Stomach (tissue), 9 donors: ENCODE data around the gene DLEU7. TPM values are rescaled to one million over a fixed set of nuclear protein-coding genes. Genes with fewer than 3 reads are reported as not detected.

ENCODE experiments used
- DNase-seq, 2 donors: peaks; one replicate each; pipeline versions ENCODE4 v3.0.0 to v3.0.0-alpha.2; 2013 to 2019
- H3K27ac ChIP-seq, 5 donors: fragments of 200-600 bp in 4 of 5; sonication (generic) in 4 of 5; one replicate each; pipeline ENCODE4 v1.5.1; 2013 to 2019; ENCODE audit warnings: mild to moderate bottlenecking in 1 of 5, moderate library complexity in 1 of 5
- H3K27me3 ChIP-seq, 3 donors: fragments of 200-600 bp; sonication (generic); one replicate each; pipeline ENCODE4 v1.5.1; 2017 to 2019; ENCODE audit warnings: mixed run types in 1 of 3
- H3K36me3 ChIP-seq, 4 donors: fragments of 200-600 bp; sonication (generic); 1 replicate in 3 of 4; 2 replicates in 1 of 4; pipeline ENCODE4 v1.5.1; 2016 to 2019
- H3K4me1 ChIP-seq, 4 donors: fragments of 200-600 bp; sonication (generic); one replicate each; pipeline ENCODE4 v1.5.1; 2016 to 2019
- H3K4me3 ChIP-seq, 4 donors: fragments of 200-600 bp; sonication (generic) in 3 of 4; one replicate each; pipeline ENCODE4 v1.5.1; 2016 to 2019; ENCODE audit warnings: mild to moderate bottlenecking in 1 of 4
- H3K9me3 ChIP-seq, 4 donors: fragments of 200-600 bp; sonication (generic); one replicate each; pipeline ENCODE4 v1.5.1; 2016 to 2019
- CTCF ChIP-seq, 7 experiments: fragments of 450-650 bp in 4 of 7; fragments of 200-600 bp in 3 of 7; sonication (generic) in 3 of 7; IDR thresholded peaks; one replicate each; pipeline ENCODE4 v1.5.1; 2016 to 2019; ENCODE audit warnings: antibody characterized with exemption in 7 of 7, control low read depth in 2 of 7, mild to moderate bottlenecking in 1 of 7
- EP300 ChIP-seq: sonication (generic); formaldehyde crosslinking; IDR thresholded peaks from one replicate; pipeline ENCODE4 v1.6.1; 2017; ENCODE audit warnings: antibody characterized with exemption
- POLR2A ChIP-seq, 4 donors: fragments of 450-650 bp; IDR thresholded peaks; one replicate each; pipeline ENCODE4 v1.6.1; 2016; ENCODE audit warnings: antibody characterized with exemption in 4 of 4, control low read depth in 2 of 4, mild to moderate bottlenecking in 1 of 4, moderate library complexity in 1 of 4
- POLR2AphosphoS5 ChIP-seq, 3 donors: sonication (generic); formaldehyde crosslinking; IDR thresholded peaks; one replicate each; pipeline ENCODE4 v1.6.1; 2016; ENCODE audit warnings: antibody characterized with exemption in 3 of 3
- WGBS, 5 donors: extraction: QIAGEN DNeasy Blood & Tissue Kit in 3 of 5; methylation state at CpG; one replicate each; pipeline versions ENCODE4 v1.1.5 to v1.1.7; 2013 to 2018; 5-methylcytosine and 5-hydroxymethylcytosine counted together
- intact Hi-C: fragments of 100-400 bp; cut with DNase I; formaldehyde crosslinking; loops from one replicate; pipeline ENCODE4 v1.15.1; 2023; ENCODE audit warnings: low total_unique reads
- polyA plus RNA-seq, 3 donors: library from polyadenylated mRNA; stranded (reverse); fragments of 200-250 nt; gene quantifications; one replicate each; pipeline ENCODE4 v1.2.3, GENCODE V29; 2013
- total RNA-seq, 5 donors: library from RNA; depleted of rRNA; stranded (reverse); fragments of >200 nt; gene quantifications; one replicate each; pipeline versions ENCODE4 v1.1.0 to v1.2.3, GENCODE V29; 2014 to 2016
- donor health status: healthy with polysubstance abuse.
- donor health status: Bipolar disorder and iron deficiency.
- donor health status: healthy.

DLEU7 gene
- total and polyA plus RNA-seq, 8 donors = 0.05 TPM; not detected in 7

GRCh38 chr13:50797091-50797490, 46.4 kb downstream of the DLEU7 start:
- 38 to 51% (median 46%) methylated on average over 8 of the region's 8 CpGs for WGBS, 5 donors
- intact Hi-C loops = no loop called here
- Histone ChIP-seq H3K4me1 (peaks cover 0 to 19% (median 9%) of the 10 kb centered on the region in 4 donors), H3K4me3 (no peak overlapping the region), H3K9me3 (no peaks in the 10 kb centered on the region), H3K27ac (no peak overlapping the region), H3K36me3 (no peaks in the 10 kb centered on the region), H3K27me3 (no peaks in the 10 kb centered on the region)
- TF ChIP-seq POLR2AphosphoS5 (IDR thresholded peaks at IDR 0.05) (no peak), CTCF (IDR thresholded peaks at IDR 0.05) (no peak), POLR2A (IDR thresholded peaks at IDR 0.05) (no peak), EP300 (no peak)
- DNase-seq = no peak

- Histone ChIP-seq H3K36me3 (no peaks in the 10 kb centered on the region), H3K4me3 (no peak overlapping the region), H3K4me1 (peaks cover 0 to 18% (median 9%) of the 10 kb centered on the region in 4 donors), H3K9me3 (no peaks in the 10 kb centered on the region), H3K27me3 (no peaks in the 10 kb centered on the region), H3K27ac (no peak overlapping the region)
- no peak for DNase-seq
- no peak for TF ChIP-seq CTCF (IDR thresholded peaks at IDR 0.05)
- intact Hi-C loops = no loop called here
- 76 to 100% (median 96%) methylated on average over 1 of the region's 1 CpG for WGBS, 5 donors
These were observed 47.0 kb downstream of the DLEU7 start for GRCh38 chr13:50796463-50796862.

GRCh38 chr13:50794226-50794625, 49.3 kb downstream of the DLEU7 start:
- Histone ChIP-seq H3K4me3 (no peak overlapping the region), H3K9me3 (no peaks in the 10 kb centered on the region), H3K27me3 (no peaks in the 10 kb centered on the region), H3K4me1 (no peaks in the 10 kb centered on the region), H3K36me3 (no peaks in the 10 kb centered on the region), H3K27ac (no peak overlapping the region)
- TF ChIP-seq EP300 (no peak), POLR2A (IDR thresholded peaks at IDR 0.05) (no peak), CTCF (IDR thresholded peaks at IDR 0.05) (no peak), POLR2AphosphoS5 (IDR thresholded peaks at IDR 0.05) (no peak)
- WGBS, 5 donors = 92 to 100% (median 95%) methylated on average over 1 of the region's 1 CpG
- intact Hi-C loops = no loop called here
- no peak for DNase-seq

GRCh38 chr13:50793026-50793425, 50.5 kb downstream of the DLEU7 start:
- intact Hi-C loops = no loop called here
- H3K4me3 ChIP-seq = no peak overlapping the region
- 54 to 96% (median 74%) methylated on average over 3 of the region's 3 CpGs for WGBS, 5 donors
- no peaks in the 10 kb centered on the region for H3K9me3 ChIP-seq
- no peaks in the 10 kb centered on the region for H3K27me3 ChIP-seq
- H3K4me1 ChIP-seq = no peaks in the 10 kb centered on the region
- H3K36me3 ChIP-seq = no peaks in the 10 kb centered on the region
- TF ChIP-seq POLR2AphosphoS5 (IDR thresholded peaks at IDR 0.05) = no peak
- TF ChIP-seq POLR2A (IDR thresholded peaks at IDR 0.05) = no peak
- TF ChIP-seq EP300 = no peak
- no peak for TF ChIP-seq CTCF (IDR thresholded peaks at IDR 0.05)
- DNase-seq = no peak
- no peak overlapping the region for H3K27ac ChIP-seq
